Activated naive CD8-positive, alpha-beta T cell treated with anti-CD3 and anti-CD28 coated beads, Interleukin-2, amount 10 ng/mL, durations not matched to agents 7 days and 5 days (primary cell): ENCODE measurements around the gene CBX1. TPM values are rescaled to one million over a fixed set of nuclear protein-coding genes. Genes with fewer than 3 reads are reported as not detected.

Source experiments
- ATAC-seq: fragments of 150-1000 bp; cut with Tn5 transposase; one replicate; pipeline ENCODE4 v1.10.0; 2021; ENCODE audit warnings: low read depth, moderate library complexity
- POLR2A ChIA-PET: fragments of 350-600 bp; sonication (Branson Sonifier 250); formaldehyde crosslinking; loops from one replicate; lab custom pipeline; 2021; ENCODE audit warnings: antibody characterized with exemption; lab: Charles Lee
- DNase-seq: peaks from one replicate; pipeline ENCODE4 v3.0.0; 2021
- H3K27ac Mint-ChIP-seq: one replicate; pipeline ENCODE4 v1.8.0; 2022; ENCODE audit warnings: mild to moderate bottlenecking, mixed read lengths
- H3K27me3 Mint-ChIP-seq: one replicate; pipeline ENCODE4 v1.8.0; 2022; ENCODE audit warnings: mild to moderate bottlenecking, moderate library complexity, mixed read lengths
- H3K36me3 Mint-ChIP-seq: one replicate; pipeline ENCODE4 v1.8.0; 2021; ENCODE audit warnings: mild to moderate bottlenecking, mixed read lengths
- H3K4me1 Mint-ChIP-seq: one replicate; pipeline ENCODE4 v1.8.0; 2021; ENCODE audit warnings: mixed read lengths
- H3K4me3 Mint-ChIP-seq: one replicate; pipeline ENCODE4 v1.8.0; 2022; ENCODE audit warnings: mild to moderate bottlenecking, moderate library complexity, mixed read lengths
- H3K9me3 Mint-ChIP-seq: one replicate; pipeline ENCODE4 v1.8.0; 2021; ENCODE audit warnings: mixed read lengths
- total RNA-seq, 2 experiments: library from RNA; stranded (reverse); gene quantifications; one replicate each; pipeline ENCODE4 v1.2.3, GENCODE V29; 2021

The CBX1 gene
- total RNA-seq, 2 experiments from 2014 or later, result 55.1 to 56.0 TPM

GRCh38 chr17:48111937-48112241 is 10.6 kb upstream of the CBX1 start:
- H3K4me3 Mint-ChIP-seq, result peak overlapping the region; percentile 46
- H3K4me1 Mint-ChIP-seq, result peaks cover 44% of the 10 kb centered on the region
- H3K27me3 Mint-ChIP-seq, result no peaks in the 10 kb centered on the region

GRCh38 chr17:48110761-48111160 is 9.5 kb upstream of the CBX1 start:
- Mint-ChIP-seq H3K27me3 (no peaks in the 10 kb centered on the region), H3K36me3 (peaks cover 20% of the 10 kb centered on the region), H3K9me3 (no peaks in the 10 kb centered on the region), H3K4me1 (peaks cover 46% of the 10 kb centered on the region), H3K27ac (peak overlapping the region; percentile 63), H3K4me3 (peak overlapping the region; percentile 50)
- POLR2A ChIA-PET, result interaction anchor here (4.0 kb wide), 1 partner anchor 9 kb away, joined by 45 read pairs; the partner anchor contains the start of gene CBX1
- ATAC-seq (no peak), DNase-seq (no peak)

More at GRCh38 chr17:48111937-48112241, 10.6 kb upstream of the CBX1 start:
- no peak for ATAC-seq
- no peak for DNase-seq
- peak overlapping the region; percentile 86 for H3K27ac Mint-ChIP-seq
- POLR2A ChIA-PET, result interaction anchor here (0.6 to 4.0 kb wide), 3 partner anchors 10 to 342 kb away, joined by 3 to 45 read pairs (median 8); partner anchors contain the start of genes CBX1 and NFE2L1
- peaks cover 20% of the 10 kb centered on the region for H3K36me3 Mint-ChIP-seq
- H3K9me3 Mint-ChIP-seq, result no peaks in the 10 kb centered on the region

GRCh38 chr17:48107137-48108055 is 6.1 kb upstream of the CBX1 start, which contains the start of gene SNX11:
Gene SNX11, plus strand, starts transcription at chr17:48107766. Its CDS starts 4,278 bp downstream, at chr17:48112044.
- H3K27me3 Mint-ChIP-seq, result no peaks in the 10 kb centered on the region
- H3K36me3 Mint-ChIP-seq, result peaks cover 26% of the 10 kb centered on the region
- H3K27ac Mint-ChIP-seq, result peak within 1 kb of the TSS; percentile 99
- H3K4me1 Mint-ChIP-seq, result peaks cover 55% of the 10 kb centered on the region
- peak within 1 kb of the TSS; percentile 100 for H3K4me3 Mint-ChIP-seq
- ATAC-seq (peak; percentile 91), DNase-seq (peak; percentile 94)
- POLR2A ChIA-PET, result interaction anchor here (0.7 to 3.2 kb wide), 7 partner anchors 9 to 212 kb away, joined by 3 to 18 read pairs (median 4); partner anchors contain the start of genes NFE2L1 and SP2
- H3K9me3 Mint-ChIP-seq, result no peaks in the 10 kb centered on the region

- H3K4me3 Mint-ChIP-seq, result peak overlapping the region; percentile 100
- peak overlapping the region; percentile 99 for H3K27ac Mint-ChIP-seq
- POLR2A ChIA-PET, result interaction anchor here (0.6 to 3.2 kb wide), 4 partner anchors 12 to 86 kb away, joined by 3 to 18 read pairs (median 8); partner anchors contain the start of gene NFE2L1
- H3K9me3 Mint-ChIP-seq, result no peaks in the 10 kb centered on the region
- no peaks in the 10 kb centered on the region for H3K27me3 Mint-ChIP-seq
- peaks cover 52% of the 10 kb centered on the region for H3K4me1 Mint-ChIP-seq
- DNase-seq (no peak), ATAC-seq (no peak)
- H3K36me3 Mint-ChIP-seq, result peaks cover 21% of the 10 kb centered on the region
Observed at GRCh38 chr17:48106802-48107136, 5.5 kb upstream of the CBX1 start.

GRCh38 chr17:48104440-48104839 is 3.2 kb upstream of the CBX1 start:
- H3K4me1 Mint-ChIP-seq, result peaks cover 48% of the 10 kb centered on the region
- no peaks in the 10 kb centered on the region for H3K9me3 Mint-ChIP-seq
- POLR2A ChIA-PET, result interaction anchor here (5.9 kb wide), 1 partner anchor 8 kb away, joined by 45 read pairs; no protein-coding TSS in a partner anchor
- H3K4me3 Mint-ChIP-seq, result peak overlapping the region; percentile 32
- peak overlapping the region; percentile 72 for H3K27ac Mint-ChIP-seq
- DNase-seq (no peak), ATAC-seq (no peak)
- H3K36me3 Mint-ChIP-seq, result peaks cover 14% of the 10 kb centered on the region
- no peaks in the 10 kb centered on the region for H3K27me3 Mint-ChIP-seq

- H3K27ac Mint-ChIP-seq, result peak overlapping the region; percentile 86
- no peaks in the 10 kb centered on the region for H3K9me3 Mint-ChIP-seq
- no peaks in the 10 kb centered on the region for H3K27me3 Mint-ChIP-seq
- ATAC-seq (no peak), DNase-seq (no peak)
- peak overlapping the region; percentile 71 for H3K4me3 Mint-ChIP-seq
- POLR2A ChIA-PET, result interaction anchor here (0.6 to 5.9 kb wide), 9 partner anchors 9 to 1242 kb away, joined by 3 to 45 read pairs (median 4); partner anchors contain the start of gene PNPO
- H3K36me3 Mint-ChIP-seq, result peaks cover 14% of the 10 kb centered on the region
- peaks cover 43% of the 10 kb centered on the region for H3K4me1 Mint-ChIP-seq
Observed at GRCh38 chr17:48102798-48103715, 1.8 kb upstream of the CBX1 start.

- no peak for DNase-seq
- H3K27me3 Mint-ChIP-seq, result no peaks in the 10 kb centered on the region
- H3K9me3 Mint-ChIP-seq, result no peaks in the 10 kb centered on the region
- peak overlapping the region; percentile 70 for H3K4me3 Mint-ChIP-seq
- peaks cover 44% of the 10 kb centered on the region for H3K4me1 Mint-ChIP-seq
- H3K27ac Mint-ChIP-seq, result peak overlapping the region; percentile 86
- ATAC-seq, result no peak
- POLR2A ChIA-PET, result interaction anchor here (0.6 to 5.9 kb wide), 4 partner anchors 10 to 148 kb away, joined by 3 to 45 read pairs (median 3); no protein-coding TSS in a partner anchor
- peaks cover 13% of the 10 kb centered on the region for H3K36me3 Mint-ChIP-seq
Observed at GRCh38 chr17:48102043-48102750, 919 bp upstream of the CBX1 start.

GRCh38 chr17:48100591-48101011 is 677 bp downstream of the CBX1 start:
- no peak for DNase-seq
- Mint-ChIP-seq H3K27me3 (no peaks in the 10 kb centered on the region), H3K27ac (peak overlapping the region; percentile 94), H3K4me1 (peaks cover 43% of the 10 kb centered on the region), H3K4me3 (peak overlapping the region; percentile 97), H3K36me3 (peaks cover 13% of the 10 kb centered on the region), H3K9me3 (no peaks in the 10 kb centered on the region)
- no peak for ATAC-seq
- POLR2A ChIA-PET, result interaction anchor here (0.8 to 5.9 kb wide), 4 partner anchors 8 to 53 kb away, joined by 3 to 45 read pairs (median 3); partner anchors contain the start of gene NFE2L1

- Mint-ChIP-seq H3K27ac (no peak overlapping the region), H3K4me1 (peaks cover 43% of the 10 kb centered on the region), H3K9me3 (no peaks in the 10 kb centered on the region), H3K36me3 (peaks cover 13% of the 10 kb centered on the region), H3K4me3 (peak overlapping the region; percentile 97), H3K27me3 (no peaks in the 10 kb centered on the region)
- DNase-seq, result no peak
- no peak for ATAC-seq
- POLR2A ChIA-PET, result interaction anchor here (1.0 to 5.9 kb wide), 2 partner anchors 8 to 12 kb away, joined by 3 to 45 read pairs; no protein-coding TSS in a partner anchor
Observed at GRCh38 chr17:48100160-48100559, 1.1 kb downstream of the CBX1 start.

- Mint-ChIP-seq H3K27ac (no peak overlapping the region), H3K36me3 (peaks cover 5% of the 10 kb centered on the region), H3K4me3 (no peak overlapping the region), H3K9me3 (no peaks in the 10 kb centered on the region), H3K27me3 (no peaks in the 10 kb centered on the region), H3K4me1 (peaks cover 16% of the 10 kb centered on the region)
- DNase-seq (no peak), ATAC-seq (no peak)
- POLR2A ChIA-PET, result no interaction called here
Observed at GRCh38 chr17:48095611-48096010, 5.7 kb downstream of the CBX1 start.

- DNase-seq (no peak), ATAC-seq (no peak)
- POLR2A ChIA-PET, result interaction anchor here (0.6 to 0.7 kb wide), 2 partner anchors 12 to 173 kb away, joined by 3 to 6 read pairs; no protein-coding TSS in a partner anchor
- H3K4me1 Mint-ChIP-seq, result peaks cover 9% of the 10 kb centered on the region
- H3K27ac Mint-ChIP-seq, result no peak overlapping the region
- no peaks in the 10 kb centered on the region for H3K9me3 Mint-ChIP-seq
- peaks cover 3% of the 10 kb centered on the region for H3K36me3 Mint-ChIP-seq
- H3K4me3 Mint-ChIP-seq, result no peak overlapping the region
- H3K27me3 Mint-ChIP-seq, result no peaks in the 10 kb centered on the region
Observed at GRCh38 chr17:48093341-48094045, 7.8 kb downstream of the CBX1 start.
